Measurements from ENCODE around the gene RPTOR. TPM values are rescaled to one million over a fixed set of nuclear protein-coding genes. Genes with fewer than 3 reads are reported as not detected.

Gene RPTOR
- total RNA-seq, 1 experiment from 2014 or later, result 25.1 TPM

DNA sequence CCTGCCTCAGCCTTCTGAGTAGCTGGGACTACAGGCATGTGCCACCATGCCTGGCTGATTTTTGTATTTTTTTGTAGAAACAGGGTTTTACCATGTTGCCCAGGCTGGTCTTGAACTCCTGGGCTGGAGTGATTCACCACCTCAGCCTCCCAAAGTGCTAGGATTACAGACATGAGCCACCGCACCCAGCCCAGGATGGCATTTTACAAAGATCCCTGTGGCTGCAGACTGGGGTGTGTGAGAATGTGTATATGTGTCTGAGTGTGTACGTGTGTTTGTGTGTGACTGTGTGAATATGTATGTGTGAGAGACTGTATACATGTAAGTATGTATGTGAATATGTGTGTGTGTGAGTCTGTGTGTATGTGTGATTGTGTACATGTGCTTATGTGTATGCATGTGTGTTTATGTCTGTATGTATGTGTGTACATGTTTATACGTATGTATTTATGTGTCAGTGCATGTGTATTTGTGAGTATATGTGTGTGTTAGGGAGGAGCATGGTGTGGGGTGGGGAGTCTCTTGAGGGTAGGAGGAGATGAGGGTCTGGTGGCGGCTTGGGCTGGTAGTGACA, 17.0 kb downstream of the RPTOR start:
- no peak overlapping the region for H3K4me2 ChIP-seq (ENCODE audit: insufficient read depth, insufficient read length, low read length)
- TF ChIP-seq, protein P1, sequence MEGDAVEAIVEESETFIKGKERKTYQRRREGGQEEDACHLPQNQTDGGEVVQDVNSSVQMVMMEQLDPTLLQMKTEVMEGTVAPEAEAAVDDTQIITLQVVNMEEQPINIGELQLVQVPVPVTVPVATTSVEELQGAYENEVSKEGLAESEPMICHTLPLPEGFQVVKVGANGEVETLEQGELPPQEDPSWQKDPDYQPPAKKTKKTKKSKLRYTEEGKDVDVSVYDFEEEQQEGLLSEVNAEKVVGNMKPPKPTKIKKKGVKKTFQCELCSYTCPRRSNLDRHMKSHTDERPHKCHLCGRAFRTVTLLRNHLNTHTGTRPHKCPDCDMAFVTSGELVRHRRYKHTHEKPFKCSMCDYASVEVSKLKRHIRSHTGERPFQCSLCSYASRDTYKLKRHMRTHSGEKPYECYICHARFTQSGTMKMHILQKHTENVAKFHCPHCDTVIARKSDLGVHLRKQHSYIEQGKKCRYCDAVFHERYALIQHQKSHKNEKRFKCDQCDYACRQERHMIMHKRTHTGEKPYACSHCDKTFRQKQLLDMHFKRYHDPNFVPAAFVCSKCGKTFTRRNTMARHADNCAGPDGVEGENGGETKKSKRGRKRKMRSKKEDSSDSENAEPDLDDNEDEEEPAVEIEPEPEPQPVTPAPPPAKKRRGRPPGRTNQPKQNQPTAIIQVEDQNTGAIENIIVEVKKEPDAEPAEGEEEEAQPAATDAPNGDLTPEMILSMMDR (conservative IDR thresholded peaks at IDR 0.05), result no peak
- H2BK12ac ChIP-seq (ENCODE audit: insufficient read length, low read depth, low read length), result no peak overlapping the region
- H2BK120ac ChIP-seq (ENCODE audit: low read depth, low read length, poor library complexity, severe bottlenecking), result no peak overlapping the region
- no peak overlapping the region for H3K27ac Mint-ChIP-seq
- H2AK5ac ChIP-seq (ENCODE audit: insufficient read length, low read length), result no peak overlapping the region
- no peak for DNase-seq
- H3K4me3 Mint-ChIP-seq, result no peak overlapping the region
- no peak overlapping the region for H3K23ac ChIP-seq (ENCODE audit: insufficient read length, low read depth, low read length)
- H4K91ac ChIP-seq (ENCODE audit: insufficient read length, low read depth, low read length), result no peak overlapping the region
- H2AFZ ChIP-seq (ENCODE audit: low read length), result no peak overlapping the region
- peaks cover 2% of the 10 kb centered on the region; the same call in 1 of the 2 replicates for H3K79me2 ChIP-seq (ENCODE audit: insufficient read depth, low read length)
- no peaks in the 10 kb centered on the region for H3K9me3 ChIP-seq (ENCODE audit: control insufficient read depth, low read depth, low read length)
- H4K20me1 ChIP-seq (ENCODE audit: control insufficient read depth, insufficient read depth, insufficient read length), result no peaks in the 10 kb centered on the region
- H3T11ph ChIP-seq (ENCODE audit: low read length), result no peak overlapping the region
- peaks cover 2 to 3% of the 10 kb centered on the region in 2 experiments; a peak in 2 of 4 replicates for H3K4me1 Mint-ChIP-seq
- peaks cover 0 to 4% (median 0%) of the 10 kb centered on the region in 3 experiments; a peak in 1 of 7 replicates for H3K36me3 Mint-ChIP-seq (ENCODE audit: insufficient read depth in 1 of 3, low read depth in 3 of 3)
- H4K5ac ChIP-seq (ENCODE audit: insufficient read length, low read depth, low read length), result no peak overlapping the region
- no peak overlapping the region for H3K18ac ChIP-seq (ENCODE audit: insufficient read length, low read depth, low read length)
- no peak overlapping the region for H3K27ac ChIP-seq (ENCODE audit: insufficient read length, low read depth, low read length)
- H3K9me3 Mint-ChIP-seq, result no peaks in the 10 kb centered on the region; a peak in 1 of 5 replicates
- H3K23me2 ChIP-seq (ENCODE audit: insufficient read length, low read depth, low read length, poor library complexity, severe bottlenecking), result no peaks in the 10 kb centered on the region
- no peak overlapping the region for H2BK5ac ChIP-seq (ENCODE audit: insufficient read length, low read length)
- H2BK20ac ChIP-seq (ENCODE audit: low read depth, low read length, poor library complexity, severe bottlenecking), result no peak overlapping the region
- no peak overlapping the region for H2BK15ac ChIP-seq (ENCODE audit: low read depth, low read length)
- H3K4ac ChIP-seq (ENCODE audit: low read depth, low read length), result no peak overlapping the region
- H3K79me1 ChIP-seq (ENCODE audit: insufficient read depth, low read depth, low read length, poor library complexity, severe bottlenecking), result no peaks in the 10 kb centered on the region
- peaks cover 35% of the 10 kb centered on the region for H3K27me3 ChIP-seq (ENCODE audit: insufficient read depth, low read length)
- no peak overlapping the region for H3K14ac ChIP-seq (ENCODE audit: insufficient read depth, low read length)
- H4K8ac ChIP-seq (replicated peaks; ENCODE audit: insufficient read length, low read depth, low read length), result no peak overlapping the region
- no peak overlapping the region for H3K9ac ChIP-seq (ENCODE audit: extremely low read depth, insufficient read length, low read length)
- WGBS (ENCODE audit: extremely low coverage, insufficient read length, low lambda C conversion rate), result no CpG with 5 or more reads among the region's 4 CpGs
- H3K27me3 Mint-ChIP-seq (ENCODE audit: low read depth), result peaks cover 87% of the 10 kb centered on the region
- no peak overlapping the region for H3K56ac ChIP-seq (ENCODE audit: insufficient read length, low read depth, low read length)
- no peaks in the 10 kb centered on the region for H3K4me1 ChIP-seq (ENCODE audit: insufficient read depth, low read length)

Data from H9 (cell line).